HepG2 (cell line): ENCODE data around the gene P2RX3. TPM values are rescaled to one million over a fixed set of nuclear protein-coding genes. Genes with fewer than 3 reads are reported as not detected.

Experiments
- ADNP ChIP-seq: sonication (generic); formaldehyde crosslinking; IDR thresholded peaks from 2 replicates; pipeline ENCODE4 v1.4.0; 2020; ENCODE audit warnings: missing genetic modification reagents
- CBX5 ChIP-seq: sonication (generic); formaldehyde crosslinking; IDR thresholded peaks from 2 replicates; pipeline ENCODE4 v1.4.0; 2020; ENCODE audit warnings: missing genetic modification reagents, borderline replicate concordance
- CC2D1A ChIP-seq: sonication (generic); formaldehyde crosslinking; IDR thresholded peaks from 2 replicates; pipeline ENCODE4 v1.8.1; 2023; ENCODE audit warnings: mild to moderate bottlenecking, missing genetic modification reagents
- CCAR2 ChIP-seq: fragments of 200-400 bp; formaldehyde crosslinking; optimal IDR thresholded peaks from 2 replicates; pipeline ENCODE3; 2018; ENCODE audit warnings: low read depth, mild to moderate bottlenecking, low read length, moderate library complexity
- CREM ChIP-seq, 2 experiments: sonication (generic) in 1 of 2; formaldehyde crosslinking in 1 of 2; IDR thresholded peaks; 2 replicates each; pipeline versions ENCODE4 v1.4.0 to v1.6.1; 2016 to 2020; ENCODE audit warnings: antibody characterized with exemption in 1 of 2, mild to moderate bottlenecking in 1 of 2, missing genetic modification reagents in 1 of 2
- FIP1L1 ChIP-seq: fragments of 200-400 bp; formaldehyde crosslinking; IDR thresholded peaks from 2 replicates; pipeline ENCODE4 v1.6.1; 2018; ENCODE audit warnings: low read depth, mild to moderate bottlenecking, low read length, moderate library complexity, borderline replicate concordance; ENCODE audit not compliant: insufficient read depth
- GATAD1 ChIP-seq: IDR thresholded peaks from 2 replicates; pipeline ENCODE4 v1.6.1; 2016; ENCODE audit warnings: missing genetic modification reagents, missing compliant biosample characterization
- JDP2 ChIP-seq: sonication (generic); formaldehyde crosslinking; IDR thresholded peaks from 2 replicates; pipeline ENCODE4 v1.8.1; 2022; ENCODE audit warnings: missing genetic modification reagents, borderline replicate concordance
- KMT2A ChIP-seq: sonication (generic); formaldehyde crosslinking; IDR thresholded peaks from 2 replicates; pipeline ENCODE4 v1.4.0; 2020; ENCODE audit warnings: missing genetic modification reagents
- MBNL3 ChIP-seq: fragments of 250-450 bp; sonication (Bioruptor Pico); conservative IDR thresholded peaks from 2 replicates; pipeline ENCODE4 v1.8.0; 2022; ENCODE audit warnings: mild to moderate bottlenecking, inconsistent platforms
- PITX1 ChIP-seq: sonication (generic); formaldehyde crosslinking; IDR thresholded peaks from 2 replicates; pipeline ENCODE4 v1.5.1; 2020; ENCODE audit warnings: mild to moderate bottlenecking, missing genetic modification reagents
- POLR2A ChIP-seq, 2 experiments: IDR thresholded peaks; 2 replicates each; pipeline ENCODE4 v1.6.1; 2011; ENCODE audit warnings: low read depth in 2 of 2, low read length in 2 of 2, mild to moderate bottlenecking in 1 of 2, moderate library complexity in 1 of 2; ENCODE audit not compliant: insufficient read depth in 1 of 2
- RBM22 ChIP-seq: fragments of 200-400 bp; formaldehyde crosslinking; optimal IDR thresholded peaks from 2 replicates; pipeline ENCODE3; 2017; ENCODE audit warnings: mild to moderate bottlenecking, low read length, moderate library complexity
- SIN3B ChIP-seq: fragments of 150-350 bp; IDR thresholded peaks from 2 replicates; pipeline ENCODE4 v1.6.1; 2014; ENCODE audit warnings: low read length
- SP1 ChIP-seq, 2 experiments: fragments of 450-650 bp in 1 of 2; sonication (generic) in 1 of 2; formaldehyde crosslinking in 1 of 2; IDR thresholded peaks; 2 replicates each; pipeline versions ENCODE4 v1.4.0 to v1.6.1; 2016 to 2020; ENCODE audit warnings: missing genetic modification reagents in 1 of 2
- TCF7L2 ChIP-seq: IDR thresholded peaks from 2 replicates; pipeline ENCODE4 v1.6.1; 2011; ENCODE audit warnings: mild to moderate bottlenecking, low read depth, low read length, moderate library complexity
- TGIF2 ChIP-seq: IDR thresholded peaks from 2 replicates; pipeline ENCODE4 v1.6.1; 2016; ENCODE audit warnings: control low read depth, missing compliant biosample characterization
- ZBTB20 ChIP-seq: sonication (generic); formaldehyde crosslinking; IDR thresholded peaks from 2 replicates; pipeline ENCODE4 v1.8.1; 2023; ENCODE audit warnings: missing genetic modification reagents, low read depth, mild to moderate bottlenecking, borderline replicate concordance
- ZBTB8A ChIP-seq: sonication (generic); formaldehyde crosslinking; IDR thresholded peaks from 2 replicates; pipeline ENCODE4 v1.4.0; 2020; ENCODE audit warnings: mild to moderate bottlenecking, low read depth, missing genetic modification reagents, borderline replicate concordance
- ZFY ChIP-seq: sonication (generic); formaldehyde crosslinking; IDR thresholded peaks from 2 replicates; pipeline ENCODE4 v1.4.0; 2020; ENCODE audit warnings: missing genetic modification reagents
- ZGPAT ChIP-seq: IDR thresholded peaks from 2 replicates; pipeline ENCODE4 v1.6.1; 2016; ENCODE audit warnings: mild to moderate bottlenecking
- ZNF562 ChIP-seq: sonication (generic); formaldehyde crosslinking; IDR thresholded peaks from 2 replicates; pipeline ENCODE4 v1.8.0; 2022; ENCODE audit warnings: missing genetic modification reagents, borderline replicate concordance
- ZNF713 ChIP-seq: sonication (generic); formaldehyde crosslinking; IDR thresholded peaks from 2 replicates; pipeline ENCODE4 v1.4.0; 2020; ENCODE audit warnings: mild to moderate bottlenecking, missing genetic modification reagents
- polyA plus RNA-seq, 8 experiments: library from polyadenylated mRNA; depleted of rRNA in 3 of 8; stranded (reverse) in 7 of 8; unstranded in 1 of 8; fragments of >200 nt; fragmentation: Illumina TruSeq in 4 of 8; extraction: Trizol in 4 of 8; gene quantifications; 2 replicates each; pipeline versions ENCODE4 v1.2.1 to v1.2.3, GENCODE V29; 2011 to 2016; ENCODE audit warnings: low read depth in 4 of 8, missing spikeins in 1 of 8, mixed read lengths in 1 of 8; ENCODE audit not compliant: insufficient read depth in 1 of 8
- total RNA-seq, 5 experiments: library from RNA; depleted of rRNA; stranded (reverse); fragments of >200 nt; fragmentation: Illumina TruSeq; extraction: Trizol; gene quantifications; 2 replicates each; pipeline ENCODE4 v1.2.3, GENCODE V29; 2016; ENCODE audit warnings: low read depth in 1 of 5
- TF ChIP-seq, protein P1 (sequence below): sonication (generic); formaldehyde crosslinking; IDR thresholded peaks from 2 replicates; pipeline ENCODE4 v1.8.0; 2022; ENCODE audit warnings: mild to moderate bottlenecking, missing genetic modification reagents, moderate library complexity
- TF ChIP-seq, protein P2 (sequence below): sonication (generic); formaldehyde crosslinking; IDR thresholded peaks from 2 replicates; pipeline ENCODE4 v1.4.0; 2020; ENCODE audit warnings: mild to moderate bottlenecking, missing genetic modification reagents
- TF ChIP-seq, protein P3 (sequence below): sonication (generic); formaldehyde crosslinking; IDR thresholded peaks from 2 replicates; pipeline ENCODE4 v1.5.0; 2020; ENCODE audit warnings: mild to moderate bottlenecking, missing genetic modification reagents

The P2RX3 gene
- total and polyA plus RNA-seq, 2 of the 13 experiments (the other 11 are each of a cell fraction or from before 2014, with no cell fraction given) = 0.08 TPM; not detected in 1

DNA sequence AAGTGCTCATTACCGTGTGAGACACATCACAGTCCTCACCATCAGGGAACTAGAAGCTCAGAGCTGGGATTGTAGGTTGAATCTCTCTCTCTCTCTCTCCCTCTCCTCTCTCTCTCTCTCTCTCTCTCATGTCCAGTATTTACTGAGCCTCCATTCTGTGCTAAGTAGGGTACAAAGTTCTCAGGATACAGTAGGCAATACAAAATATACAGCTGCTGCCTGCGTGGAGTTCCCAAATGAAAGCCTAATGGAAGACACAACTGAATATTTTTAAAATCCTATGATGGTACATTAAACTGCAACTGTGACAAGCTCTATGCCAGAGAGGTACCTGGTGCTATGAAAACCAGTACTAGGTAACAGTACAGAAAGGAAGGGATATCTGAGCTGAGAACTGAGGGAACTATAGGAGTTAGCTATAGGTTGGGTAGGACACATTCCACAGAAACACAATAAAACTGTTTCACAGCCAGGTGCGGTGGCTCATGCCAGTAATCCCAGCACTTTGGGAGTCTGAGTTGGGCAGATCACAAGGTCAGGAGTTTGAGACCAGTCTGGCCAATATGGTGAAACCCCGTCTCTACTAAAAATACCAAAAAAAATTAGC, 61.9 kb downstream of the P2RX3 start (continued):
- TF ChIP-seq, protein P1, sequence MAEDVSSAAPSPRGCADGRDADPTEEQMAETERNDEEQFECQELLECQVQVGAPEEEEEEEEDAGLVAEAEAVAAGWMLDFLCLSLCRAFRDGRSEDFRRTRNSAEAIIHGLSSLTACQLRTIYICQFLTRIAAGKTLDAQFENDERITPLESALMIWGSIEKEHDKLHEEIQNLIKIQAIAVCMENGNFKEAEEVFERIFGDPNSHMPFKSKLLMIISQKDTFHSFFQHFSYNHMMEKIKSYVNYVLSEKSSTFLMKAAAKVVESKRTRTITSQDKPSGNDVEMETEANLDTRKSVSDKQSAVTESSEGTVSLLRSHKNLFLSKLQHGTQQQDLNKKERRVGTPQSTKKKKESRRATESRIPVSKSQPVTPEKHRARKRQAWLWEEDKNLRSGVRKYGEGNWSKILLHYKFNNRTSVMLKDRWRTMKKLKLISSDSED (CRISPR knock-in tag) = no peak
- peak; percentile 49; the same call in 1 of the 2 replicates for TF ChIP-seq PITX1 (CRISPR knock-in tag)
- TF ChIP-seq ZNF562 (CRISPR knock-in tag) = no peak
- TF ChIP-seq, protein P2, sequence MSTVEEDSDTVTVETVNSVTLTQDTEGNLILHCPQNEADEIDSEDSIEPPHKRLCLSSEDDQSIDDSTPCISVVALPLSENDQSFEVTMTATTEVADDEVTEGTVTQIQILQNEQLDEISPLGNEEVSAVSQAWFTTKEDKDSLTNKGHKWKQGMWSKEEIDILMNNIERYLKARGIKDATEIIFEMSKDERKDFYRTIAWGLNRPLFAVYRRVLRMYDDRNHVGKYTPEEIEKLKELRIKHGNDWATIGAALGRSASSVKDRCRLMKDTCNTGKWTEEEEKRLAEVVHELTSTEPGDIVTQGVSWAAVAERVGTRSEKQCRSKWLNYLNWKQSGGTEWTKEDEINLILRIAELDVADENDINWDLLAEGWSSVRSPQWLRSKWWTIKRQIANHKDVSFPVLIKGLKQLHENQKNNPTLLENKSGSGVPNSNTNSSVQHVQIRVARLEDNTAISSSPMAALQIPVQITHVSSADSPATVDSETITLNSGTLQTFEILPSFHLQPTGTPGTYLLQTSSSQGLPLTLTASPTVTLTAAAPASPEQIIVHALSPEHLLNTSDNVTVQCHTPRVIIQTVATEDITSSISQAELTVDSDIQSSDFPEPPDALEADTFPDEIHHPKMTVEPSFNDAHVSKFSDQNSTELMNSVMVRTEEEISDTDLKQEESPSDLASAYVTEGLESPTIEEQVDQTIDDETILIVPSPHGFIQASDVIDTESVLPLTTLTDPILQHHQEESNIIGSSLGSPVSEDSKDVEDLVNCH (CRISPR knock-in tag) = no peak
- TF ChIP-seq JDP2 (CRISPR knock-in tag) = no peak
- no peak for TF ChIP-seq SP1 (IDR thresholded peaks at IDR 0.05)
- TF ChIP-seq SP1 (CRISPR knock-in tag; IDR thresholded peaks at IDR 0.05) = no peak
- TF ChIP-seq ZNF713 (CRISPR knock-in tag) = no peak
- TF ChIP-seq TGIF2 (CRISPR knock-in tag) = no peak
- TF ChIP-seq MBNL3 (CRISPR knock-in tag) = no peak
- TF ChIP-seq RBM22 = no peak
- TF ChIP-seq TCF7L2 = no peak
- no peak for TF ChIP-seq CBX5 (CRISPR knock-in tag)
- TF ChIP-seq ZBTB8A (CRISPR knock-in tag) = no peak
- no peak for TF ChIP-seq POLR2A (IDR thresholded peaks at IDR 0.05; ENCODE audit: insufficient read depth in 1 of 2, low read depth in 2 of 2, low read length in 2 of 2)
- peak; percentile 41; the same call in 1 of the 2 replicates for TF ChIP-seq ZGPAT (CRISPR knock-in tag)
- TF ChIP-seq FIP1L1 = no peak
- no peak for TF ChIP-seq ADNP (CRISPR knock-in tag)
- no peak for TF ChIP-seq CC2D1A (CRISPR knock-in tag)
- TF ChIP-seq, protein P3, sequence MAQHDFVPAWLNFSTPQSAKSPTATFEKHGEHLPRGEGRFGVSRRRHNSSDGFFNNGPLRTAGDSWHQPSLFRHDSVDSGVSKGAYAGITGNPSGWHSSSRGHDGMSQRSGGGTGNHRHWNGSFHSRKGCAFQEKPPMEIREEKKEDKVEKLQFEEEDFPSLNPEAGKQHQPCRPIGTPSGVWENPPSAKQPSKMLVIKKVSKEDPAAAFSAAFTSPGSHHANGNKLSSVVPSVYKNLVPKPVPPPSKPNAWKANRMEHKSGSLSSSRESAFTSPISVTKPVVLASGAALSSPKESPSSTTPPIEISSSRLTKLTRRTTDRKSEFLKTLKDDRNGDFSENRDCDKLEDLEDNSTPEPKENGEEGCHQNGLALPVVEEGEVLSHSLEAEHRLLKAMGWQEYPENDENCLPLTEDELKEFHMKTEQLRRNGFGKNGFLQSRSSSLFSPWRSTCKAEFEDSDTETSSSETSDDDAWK = no peak
- peak; percentile 78; the same call in 1 of the 2 replicates for TF ChIP-seq ZBTB20 (CRISPR knock-in tag)
- TF ChIP-seq CREM (IDR thresholded peaks at IDR 0.05) = peak; percentile 67; the same call in 1 of the 2 replicates
- TF ChIP-seq CREM (CRISPR knock-in tag; IDR thresholded peaks at IDR 0.05) = no peak
- TF ChIP-seq GATAD1 (CRISPR knock-in tag) = no peak
- no peak for TF ChIP-seq KMT2A (CRISPR knock-in tag)
- no peak for TF ChIP-seq ZFY (CRISPR knock-in tag)
- peak; percentile 66 for TF ChIP-seq CCAR2
- no peak for TF ChIP-seq SIN3B
